Measurements from ENCODE around the gene GARIN5A.

- TF ChIP-seq CTCF (IDR thresholded peaks at IDR 0.05; ENCODE audit: low read depth, low read length, poor library complexity, severe bottlenecking) = no peak
- TF ChIP-seq EZH2phosphoT487 (IDR thresholded peaks at IDR 0.05; ENCODE audit: borderline replicate concordance, low read length) = no peak
Measured at GRCh38 chr19:50428772-50429463, 47.7 kb downstream of the GARIN5A start.

Data from DOHH2 (cell line).